Stimulated activated CD4-positive, alpha-beta T cell treated with anti-CD3 and anti-CD28 coated beads, Interleukin-4, amount 100 ng/mL, for 4 hours (primary cell): ENCODE results near the gene OR2T6.
"Not testable (repeated sequence)": the region's sequence is repeated elsewhere in the genome, so short reads cannot be mapped to it uniquely, and the experiment has no call there.

Experiments used
- DNase-seq, 2 experiments: peaks; one replicate each; pipeline ENCODE4 v3.0.0-alpha.2; 2020

OR2T6 gene, protein sequence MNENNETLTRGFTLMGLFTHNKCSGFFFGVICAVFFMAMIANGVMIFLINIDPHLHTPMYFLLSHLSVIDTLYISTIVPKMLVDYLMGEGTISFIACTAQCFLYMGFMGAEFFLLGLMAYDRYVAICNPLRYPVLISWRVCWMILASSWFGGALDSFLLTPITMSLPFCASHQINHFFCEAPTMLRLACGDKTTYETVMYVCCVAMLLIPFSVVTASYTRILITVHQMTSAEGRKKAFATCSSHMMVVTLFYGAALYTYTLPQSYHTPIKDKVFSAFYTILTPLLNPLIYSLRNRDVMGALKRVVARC

DNA sequence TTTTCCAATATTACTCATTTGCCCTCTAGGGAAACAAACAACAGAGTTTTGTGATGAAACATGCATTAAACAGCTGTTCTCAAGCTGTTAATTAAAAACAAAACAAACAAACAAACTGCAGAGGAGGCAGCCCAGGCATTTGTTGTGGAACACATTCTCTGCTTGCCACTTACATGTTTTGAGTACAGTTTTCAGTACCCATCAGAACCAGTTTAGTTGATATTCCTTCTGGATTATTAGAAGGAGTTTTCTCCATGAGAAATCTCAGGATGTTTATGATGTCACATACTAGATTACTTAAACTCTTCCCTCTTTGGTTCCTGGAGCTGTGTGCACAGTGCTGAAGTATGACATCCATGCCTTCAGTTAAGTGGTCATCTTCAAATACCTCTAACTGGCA lies at the start of gene OR2T6:
TSS of gene OR2T6 (plus strand) at position 301 of the 400 bp plus-strand sequence. CDS start 11,863 bp downstream, outside the sequence.
- DNase-seq, result no peak

GRCh38 chr1:248343451-248343850 lies 32.1 kb upstream of the OR2T6 start:
- no peak for DNase-seq

GRCh38 chr1:248348475-248348874 lies 27.1 kb upstream of the OR2T6 start, which contains the start of gene OR14C36:
Gene OR14C36 (plus strand): TSS chr1:248348775. CDS start chr1:248348775, 0 bp downstream.
- no peak for DNase-seq

- DNase-seq, result no peak
These were observed 16.1 kb upstream of the OR2T6 start for GRCh38 chr1:248359415-248359814.

GRCh38 chr1:248361121-248361715 lies 14.3 kb upstream of the OR2T6 start, which contains the start of gene OR2T4:
Gene OR2T4 (plus strand): TSS chr1:248361665. CDS start chr1:248361665, 0 bp downstream.
- no peak for DNase-seq

- DNase-seq, result no peak
These were observed 8.9 kb upstream of the OR2T6 start for GRCh38 chr1:248366609-248367008.

DNA sequence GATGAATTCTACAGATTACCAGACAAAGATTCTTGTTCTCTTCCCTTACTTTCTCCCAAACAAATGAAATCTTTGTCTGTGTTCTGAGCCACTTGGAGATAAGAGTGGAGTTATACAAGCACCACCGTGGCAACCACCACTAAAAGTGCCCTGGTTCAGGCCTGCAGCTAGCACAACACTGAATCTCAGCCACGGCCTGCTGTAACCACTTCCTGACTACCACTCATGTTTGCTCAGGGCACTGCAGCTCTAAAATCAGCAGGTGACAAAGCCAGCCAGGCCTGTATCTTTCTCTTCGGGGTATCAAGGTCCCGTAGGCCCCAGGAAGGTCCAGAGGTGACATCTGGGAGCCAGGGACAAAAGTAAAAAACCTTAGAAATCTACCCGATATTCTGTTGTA lies 3.2 kb upstream of the OR2T6 start:
- DNase-seq, result no peak

- DNase-seq, result no peak
These were observed 1.8 kb upstream of the OR2T6 start for GRCh38 chr1:248373761-248374160.

DNA sequence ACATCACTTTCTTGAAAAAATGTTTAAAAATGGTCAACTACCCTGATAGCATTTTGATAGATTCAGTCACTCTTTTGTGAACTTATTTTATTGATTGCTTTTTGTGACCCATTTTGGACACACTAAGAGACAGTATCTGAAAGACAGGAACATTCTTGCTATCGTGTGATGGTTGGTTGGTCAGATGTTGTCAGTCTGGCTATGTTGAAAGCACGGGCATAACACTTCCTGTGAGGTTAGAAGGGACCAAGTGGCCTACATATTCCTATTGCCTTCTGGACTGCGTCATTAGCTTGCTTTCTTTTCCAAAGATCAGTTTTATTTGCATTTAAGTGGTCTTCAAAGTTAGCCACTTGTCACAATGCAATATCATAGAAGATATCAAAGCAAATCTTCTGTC lies 1.4 kb downstream of the OR2T6 start:
- no peak for DNase-seq

DNA sequence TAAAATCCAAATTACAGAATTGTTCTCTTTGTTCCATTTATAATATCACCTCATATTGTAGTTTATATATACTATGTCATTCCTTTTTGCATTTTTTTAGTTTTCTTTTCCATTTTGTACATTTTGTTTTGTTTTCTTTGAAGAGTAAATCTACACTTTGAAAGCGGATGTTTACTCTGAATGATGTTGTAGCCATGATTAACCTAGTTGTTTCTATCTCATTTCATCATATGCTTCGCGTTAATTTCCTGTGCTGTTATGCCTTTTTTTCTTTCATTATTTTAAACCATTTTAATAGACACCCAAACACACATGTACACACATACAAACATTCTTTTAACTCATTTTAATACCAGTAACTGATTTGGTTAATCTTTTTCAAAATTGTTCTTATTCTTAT lies 5.3 kb downstream of the OR2T6 start:
- no peak for DNase-seq

DNA sequence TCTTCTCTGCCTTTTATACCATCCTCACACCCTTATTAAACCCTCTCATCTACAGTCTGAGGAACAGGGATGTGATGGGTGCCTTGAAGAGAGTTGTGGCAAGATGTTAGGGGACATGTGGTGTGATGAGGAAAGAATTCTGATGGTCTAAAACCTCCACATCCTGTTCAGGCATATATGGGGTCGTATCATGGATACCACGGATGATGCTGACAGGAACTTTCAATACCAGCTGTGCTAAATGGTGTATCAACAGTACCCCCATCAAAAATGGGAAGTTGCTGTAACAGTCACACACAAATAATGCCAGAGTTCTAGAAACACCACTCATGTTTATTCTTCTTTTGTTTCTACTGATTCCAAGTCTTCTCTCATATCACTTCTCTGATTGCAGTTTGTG lies 12.9 kb downstream of the OR2T6 start:
- no peak for DNase-seq

GRCh38 chr1:248393050-248393449 lies 17.5 kb downstream of the OR2T6 start:
- no peak for DNase-seq

- no peak for DNase-seq
These were observed 27.2 kb downstream of the OR2T6 start, which contains the start of gene OR2T1 for GRCh38 chr1:248402748-248403147. Gene OR2T1 (plus strand): TSS chr1:248403048. CDS start chr1:248406148, 3,100 bp downstream.

DNA sequence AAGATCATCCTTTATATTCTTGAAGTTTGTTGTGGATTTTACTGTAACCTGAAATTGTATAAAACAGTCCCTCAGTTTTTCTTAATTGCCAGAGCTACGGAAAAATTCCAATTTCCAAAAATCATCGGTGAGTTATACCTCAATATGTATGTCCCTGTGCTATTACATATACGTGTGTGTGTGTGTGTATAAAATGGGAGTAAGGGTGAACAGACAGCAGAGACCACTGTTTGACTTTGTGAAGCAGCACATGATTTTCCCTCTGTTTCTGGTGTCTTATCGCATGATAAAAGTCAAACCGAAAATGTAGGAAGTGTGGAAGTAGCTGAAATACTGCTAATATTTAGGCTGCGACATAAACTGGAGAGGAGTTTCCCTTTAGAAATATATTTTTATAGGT lies 28.5 kb downstream of the OR2T6 start:
- DNase-seq, result no peak

- DNase-seq, result no peak
These were observed 31.5 kb downstream of the OR2T6 start for GRCh38 chr1:248406721-248407692.

DNA sequence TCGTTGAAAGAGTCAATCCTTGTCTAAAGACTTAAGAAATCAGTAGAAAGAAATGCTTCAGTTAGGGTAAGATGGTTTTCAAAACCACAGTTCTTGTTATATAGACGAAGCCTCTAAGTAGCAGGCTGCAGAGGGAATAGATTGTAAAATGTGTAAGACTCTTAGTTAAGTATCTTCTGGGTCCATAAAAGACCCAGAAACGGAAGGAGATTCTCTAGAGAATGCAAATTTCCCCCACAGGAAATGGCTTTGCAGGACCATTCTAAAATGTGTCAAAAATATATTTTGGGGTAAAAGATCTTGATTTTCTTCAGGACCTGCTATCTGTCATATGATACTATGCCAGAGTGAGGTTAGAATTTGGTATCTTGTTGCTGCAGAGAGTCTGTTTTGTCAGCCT lies 40.7 kb downstream of the OR2T6 start:
- no peak for DNase-seq

DNA sequence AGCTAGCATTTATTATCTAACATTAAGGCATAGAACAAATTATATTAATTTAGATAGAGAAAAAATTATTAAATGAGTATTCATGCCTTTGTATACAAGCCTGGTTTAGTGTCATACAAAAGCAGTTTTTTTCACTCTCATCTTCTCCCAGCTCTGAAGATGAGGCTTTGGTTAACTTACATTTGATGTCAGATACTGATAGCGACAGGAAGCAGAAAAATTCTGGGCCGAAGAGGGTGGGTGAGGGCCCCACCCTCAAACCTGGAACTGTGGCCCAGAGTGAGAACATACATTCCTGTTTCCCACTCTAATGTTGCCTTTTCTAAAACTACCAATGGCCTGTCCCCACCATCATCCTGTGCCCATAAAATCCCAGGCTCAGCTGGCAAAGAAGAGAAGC lies 42.3 kb downstream of the OR2T6 start:
- no peak for DNase-seq

- no peak for DNase-seq
These were observed 45.8 kb downstream of the OR2T6 start for GRCh38 chr1:248421384-248421783.

GRCh38 chr1:248427526-248428191 lies 52.1 kb downstream of the OR2T6 start:
- not testable (repeated sequence) for DNase-seq

DNA sequence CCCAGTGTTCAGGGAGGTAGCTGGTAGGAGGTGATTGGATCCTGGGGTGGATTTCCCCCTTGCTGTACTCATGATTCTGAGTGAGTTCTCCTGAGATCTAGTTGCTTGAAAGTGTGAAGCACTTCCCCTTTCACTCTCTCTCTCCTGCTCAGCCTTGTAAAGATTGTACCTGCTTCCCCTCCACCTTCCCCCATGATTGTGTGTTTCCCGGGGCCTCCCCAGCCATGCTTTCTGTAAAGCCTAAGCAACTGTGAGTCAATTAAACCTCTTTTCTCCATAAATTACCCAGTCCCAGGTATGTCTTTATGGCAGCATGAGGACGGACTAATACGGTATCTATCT lies 52.6 kb downstream of the OR2T6 start:
- DNase-seq, result not testable (repeated sequence)

DNA sequence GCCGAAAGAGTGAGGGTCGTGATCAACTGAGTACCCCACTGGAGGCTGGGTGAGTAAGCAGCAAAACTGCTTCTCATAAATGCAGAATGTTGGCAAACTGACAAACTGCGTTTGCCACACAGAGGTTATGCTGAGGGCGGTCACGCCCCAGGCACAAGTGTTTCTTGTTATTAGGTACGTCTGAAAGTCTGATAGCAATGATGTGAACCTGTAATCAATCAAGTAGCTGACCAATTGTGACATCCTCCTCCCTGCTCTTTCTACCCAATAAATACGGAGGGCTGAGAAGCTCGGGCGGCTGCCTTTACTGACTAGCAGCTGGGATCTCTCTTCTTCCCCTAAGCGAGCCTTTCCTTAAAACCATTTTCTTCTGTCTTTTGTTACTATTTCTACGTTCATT lies 56.1 kb downstream of the OR2T6 start:
- DNase-seq, result not testable (repeated sequence)

DNA sequence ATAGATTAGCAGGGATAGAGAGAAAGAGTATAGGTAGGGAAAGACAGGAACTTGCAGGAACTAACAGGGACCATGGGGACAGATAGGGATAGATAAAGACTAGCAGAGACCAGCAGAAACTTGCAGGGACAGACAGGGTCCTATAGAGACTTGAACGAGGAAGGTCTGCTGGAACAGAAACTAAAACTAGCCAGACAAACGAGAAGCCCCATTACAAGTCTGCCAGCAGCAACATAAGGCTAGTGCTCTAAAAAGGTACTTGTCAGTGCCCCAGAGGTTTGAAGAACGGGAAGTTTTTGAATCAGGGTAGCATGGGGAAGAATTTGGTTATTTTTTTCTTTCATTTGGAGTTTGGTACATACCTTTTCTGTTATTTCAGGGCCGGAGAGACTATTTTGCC lies 56.7 kb downstream of the OR2T6 start:
- DNase-seq, result not testable (repeated sequence)
